ENCODE measurements around the gene APOF. TPM values are rescaled to one million over a fixed set of nuclear protein-coding genes. Genes with fewer than 3 reads are reported as not detected.

APOF gene
- total and polyA plus RNA-seq, 2 of the 13 experiments (the other 11 are each of a cell fraction or from before 2014, with no cell fraction given): 3.3 to 23.9 TPM

- TF ChIP-seq PHF5A (CRISPR knock-in tag; IDR thresholded peaks at IDR 0.05; ENCODE audit: low read depth, unreplicated experiment): no peak
- TF ChIP-seq RFX1 (IDR thresholded peaks at IDR 0.05): no peak
- TF ChIP-seq ZNF274 (CRISPR knock-in tag; IDR thresholded peaks at IDR 0.05): peak; percentile 91
- peak; percentile 85; the same call in 1 of the 2 replicates for TF ChIP-seq ZNF136 (CRISPR knock-in tag; IDR thresholded peaks at IDR 0.05; ENCODE audit: low read depth)
- TF ChIP-seq PBX2 (CRISPR knock-in tag; IDR thresholded peaks at IDR 0.05): no peak
- TF ChIP-seq FUBP1 (CRISPR knock-in tag; IDR thresholded peaks at IDR 0.05; ENCODE audit: borderline replicate concordance): no peak
- TF ChIP-seq ZNF597 (CRISPR knock-in tag; IDR thresholded peaks at IDR 0.05): peak; percentile 81; the same call in 1 of the 2 replicates
- TF ChIP-seq HOMEZ (CRISPR knock-in tag; IDR thresholded peaks at IDR 0.05; ENCODE audit: low read depth): peak; percentile 62; the same call in 1 of the 2 replicates
- TF ChIP-seq E2F5 (CRISPR knock-in tag; conservative IDR thresholded peaks at IDR 0.05): no peak; the same call in 1 of the 2 replicates
- TF ChIP-seq ZNF10 (CRISPR knock-in tag; IDR thresholded peaks at IDR 0.05; ENCODE audit: borderline replicate concordance, low read depth): no peak
- TF ChIP-seq USF2 (IDR thresholded peaks at IDR 0.05; ENCODE audit: low read depth, low read length): peak; percentile 76
- peak; percentile 80; the same call in 1 of the 2 replicates for TF ChIP-seq USF2 (CRISPR knock-in tag; IDR thresholded peaks at IDR 0.05; ENCODE audit: borderline replicate concordance)
- no peak for TF ChIP-seq ZXDC (CRISPR knock-in tag; IDR thresholded peaks at IDR 0.05)
- no peak for TF ChIP-seq ZNF251 (CRISPR knock-in tag; IDR thresholded peaks at IDR 0.05)
- peak; percentile 85; the same call in 1 of the 2 replicates for TF ChIP-seq ZSCAN20 (CRISPR knock-in tag; IDR thresholded peaks at IDR 0.05; ENCODE audit: borderline replicate concordance)
Measured at GRCh38 chr12:56315622-56316473, 46.8 kb downstream of the APOF start, which contains the start of gene CNPY2 (continued).
